ENCODE data around the gene TRIO.

The TRIO gene

GRCh38 chr5:14252793-14253192, 109.7 kb downstream of the TRIO start:
- Histone ChIP-seq H3K9me3 (ENCODE audit: insufficient read depth, low read depth, low read length) (peaks cover 5% of the 10 kb centered on the region), H3K9ac (ENCODE audit: low read depth, low read length) (no peak overlapping the region), H3K27me3 (ENCODE audit: insufficient read depth, low read length) (no peaks in the 10 kb centered on the region), H3K27ac (ENCODE audit: low read depth, low read length) (no peak overlapping the region), H3K4me1 (ENCODE audit: insufficient read depth, low read length) (peaks cover 54% of the 10 kb centered on the region), H3K36me3 (ENCODE audit: insufficient read depth, low read length) (no peaks in the 10 kb centered on the region), H3K4me3 (ENCODE audit: low read length) (no peak overlapping the region)
- 96% methylated on average over 4 of the region's 4 CpGs for WGBS

- no peaks in the 10 kb centered on the region for H3K27me3 ChIP-seq (ENCODE audit: insufficient read depth, low read length)
- no peak overlapping the region for H3K4me3 ChIP-seq (ENCODE audit: low read length)
- H3K27ac ChIP-seq (ENCODE audit: low read depth, low read length): no peak overlapping the region
- H3K36me3 ChIP-seq (ENCODE audit: insufficient read depth, low read length): no peaks in the 10 kb centered on the region
- peaks cover 5% of the 10 kb centered on the region for H3K9me3 ChIP-seq (ENCODE audit: insufficient read depth, low read depth, low read length)
- 88% methylated on average over 1 of the region's 2 CpGs for WGBS
- H3K9ac ChIP-seq (ENCODE audit: low read depth, low read length): no peak overlapping the region
- H3K4me1 ChIP-seq (ENCODE audit: insufficient read depth, low read length): peaks cover 62% of the 10 kb centered on the region
Observed at GRCh38 chr5:14254686-14255085, 111.5 kb downstream of the TRIO start.

- no peak overlapping the region for H3K27ac ChIP-seq (ENCODE audit: low read depth, low read length)
- H3K9me3 ChIP-seq (ENCODE audit: insufficient read depth, low read depth, low read length): peaks cover 5% of the 10 kb centered on the region
- WGBS: 82% methylated on average over 4 of the region's 5 CpGs
- no peaks in the 10 kb centered on the region for H3K36me3 ChIP-seq (ENCODE audit: insufficient read depth, low read length)
- peaks cover 63% of the 10 kb centered on the region for H3K4me1 ChIP-seq (ENCODE audit: insufficient read depth, low read length)
- no peaks in the 10 kb centered on the region for H3K27me3 ChIP-seq (ENCODE audit: insufficient read depth, low read length)
- no peak overlapping the region for H3K4me3 ChIP-seq (ENCODE audit: low read length)
- no peak overlapping the region for H3K9ac ChIP-seq (ENCODE audit: low read depth, low read length)
Observed at GRCh38 chr5:14256026-14256690, 113.0 kb downstream of the TRIO start.

DNA sequence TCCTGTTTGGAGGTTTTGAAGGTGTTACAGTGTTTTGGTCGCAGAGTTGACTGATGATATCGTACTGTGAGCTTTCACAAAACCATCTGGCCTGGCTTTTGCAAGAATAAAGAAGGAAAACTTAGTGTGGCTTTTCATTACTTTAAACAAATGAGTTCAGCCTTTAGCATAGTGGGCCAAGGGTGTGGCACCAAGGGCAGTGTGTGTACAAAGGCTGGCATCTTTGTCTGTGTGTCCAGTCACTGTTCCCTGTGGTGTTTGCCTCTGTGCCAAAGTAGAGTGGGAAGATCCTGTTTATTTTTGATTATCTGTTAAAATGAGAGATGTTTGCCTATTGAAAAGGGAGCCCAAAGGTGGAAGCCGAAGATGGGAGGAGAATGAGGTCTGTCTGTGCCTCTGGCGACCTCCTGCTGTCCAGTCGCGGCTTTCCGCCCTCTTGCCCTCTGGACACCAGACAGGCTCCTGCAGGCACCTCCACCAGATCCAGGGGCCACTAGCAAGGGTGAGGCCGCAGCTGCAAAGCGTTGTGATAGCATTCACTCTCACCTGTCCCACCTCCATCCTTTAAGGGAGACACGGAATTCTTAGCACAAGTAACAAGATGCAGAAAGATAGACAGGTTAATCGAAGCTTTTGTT, 113.7 kb downstream of the TRIO start:
- H3K4me1 ChIP-seq (ENCODE audit: insufficient read depth, low read length): peaks cover 63% of the 10 kb centered on the region
- 88% methylated on average over 11 of the region's 11 CpGs for WGBS
- H3K4me3 ChIP-seq (ENCODE audit: low read length): no peak overlapping the region

GRCh38 chr5:14257995-14258403, 114.9 kb downstream of the TRIO start:
- H3K36me3 ChIP-seq (ENCODE audit: insufficient read depth, low read length): no peaks in the 10 kb centered on the region
- peak overlapping the region; percentile 16; the same call in 1 of the 2 replicates for H3K9ac ChIP-seq (ENCODE audit: low read depth, low read length)
- WGBS: 76% methylated on average over 6 of the region's 7 CpGs
- peak overlapping the region; percentile 74 for H3K27ac ChIP-seq (ENCODE audit: low read depth, low read length)
- H3K4me3 ChIP-seq (ENCODE audit: low read length): no peak overlapping the region
- H3K9me3 ChIP-seq (ENCODE audit: insufficient read depth, low read depth, low read length): peaks cover 5% of the 10 kb centered on the region
- peaks cover 70% of the 10 kb centered on the region for H3K4me1 ChIP-seq (ENCODE audit: insufficient read depth, low read length)
- H3K27me3 ChIP-seq (ENCODE audit: insufficient read depth, low read length): no peaks in the 10 kb centered on the region

More for the DNA sequence above, 113.7 kb downstream of the TRIO start:
- Histone ChIP-seq H3K36me3 (ENCODE audit: insufficient read depth, low read length) (no peaks in the 10 kb centered on the region), H3K27me3 (ENCODE audit: insufficient read depth, low read length) (no peaks in the 10 kb centered on the region), H3K27ac (ENCODE audit: low read depth, low read length) (no peak overlapping the region), H3K9ac (ENCODE audit: low read depth, low read length) (no peak overlapping the region), H3K9me3 (ENCODE audit: insufficient read depth, low read depth, low read length) (peaks cover 5% of the 10 kb centered on the region)

DNA sequence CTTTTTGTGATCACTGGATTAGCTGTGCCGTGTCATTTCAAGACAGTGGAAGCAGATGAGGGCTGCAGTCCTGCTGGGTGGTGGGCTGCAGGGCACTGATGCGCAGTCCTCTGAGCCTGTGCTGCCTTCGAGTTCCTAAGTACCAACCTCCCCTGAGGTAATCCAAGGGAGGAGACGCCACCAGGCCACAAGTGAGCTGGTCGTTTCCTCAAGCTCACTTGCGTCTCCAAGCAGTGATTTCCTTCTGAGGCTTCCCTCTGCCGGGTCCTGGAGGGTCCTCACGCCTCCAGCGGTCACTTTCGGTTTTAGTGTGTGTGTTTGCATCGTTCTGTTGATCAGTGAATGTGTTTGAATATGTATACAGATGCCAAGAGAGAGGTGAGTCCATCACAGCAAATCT, 115.7 kb downstream of the TRIO start:
- Histone ChIP-seq H3K36me3 (ENCODE audit: insufficient read depth, low read length) (no peaks in the 10 kb centered on the region), H3K9me3 (ENCODE audit: insufficient read depth, low read depth, low read length) (peaks cover 5% of the 10 kb centered on the region), H3K9ac (ENCODE audit: low read depth, low read length) (peak overlapping the region; percentile 39; the same call in 1 of the 2 replicates), H3K27ac (ENCODE audit: low read depth, low read length) (peak overlapping the region; percentile 74), H3K27me3 (ENCODE audit: insufficient read depth, low read length) (no peaks in the 10 kb centered on the region), H3K4me3 (ENCODE audit: low read length) (peak overlapping the region; percentile 15; the same call in 1 of the 2 replicates), H3K4me1 (ENCODE audit: insufficient read depth, low read length) (peaks cover 78% of the 10 kb centered on the region)
- 16% methylated on average over 11 of the region's 11 CpGs for WGBS

DNA sequence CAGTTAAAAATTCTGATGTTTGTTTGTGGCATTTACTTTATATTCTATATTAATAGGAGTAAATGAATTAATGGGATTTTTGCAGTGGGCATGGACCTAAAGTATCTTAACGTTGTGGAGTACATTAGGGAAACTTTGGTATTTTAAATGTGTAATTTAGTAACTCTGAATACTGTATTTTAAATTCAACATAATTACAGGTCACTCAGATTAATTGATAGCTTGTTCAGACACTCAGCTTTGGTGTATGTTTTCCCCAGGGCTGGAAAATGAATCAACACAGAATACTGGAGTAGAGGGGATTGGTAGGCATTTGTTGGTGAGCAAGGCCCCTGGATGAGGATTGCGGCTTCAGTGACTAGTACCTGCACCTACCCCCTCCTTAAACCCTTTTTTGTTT, 117.5 kb downstream of the TRIO start:
- no CpG with 5 or more reads among the region's 2 CpGs for WGBS
- H3K9me3 ChIP-seq (ENCODE audit: insufficient read depth, low read depth, low read length): no peaks in the 10 kb centered on the region; the same call in 1 of the 2 replicates
- no peaks in the 10 kb centered on the region for H3K27me3 ChIP-seq (ENCODE audit: insufficient read depth, low read length)
- H3K9ac ChIP-seq (ENCODE audit: low read depth, low read length): no peak overlapping the region
- H3K4me3 ChIP-seq (ENCODE audit: low read length): no peak overlapping the region
- H3K4me1 ChIP-seq (ENCODE audit: insufficient read depth, low read length): peaks cover 93% of the 10 kb centered on the region
- H3K36me3 ChIP-seq (ENCODE audit: insufficient read depth, low read length): no peaks in the 10 kb centered on the region
- H3K27ac ChIP-seq (ENCODE audit: low read depth, low read length): peak overlapping the region; percentile 22; the same call in 1 of the 2 replicates

DNA sequence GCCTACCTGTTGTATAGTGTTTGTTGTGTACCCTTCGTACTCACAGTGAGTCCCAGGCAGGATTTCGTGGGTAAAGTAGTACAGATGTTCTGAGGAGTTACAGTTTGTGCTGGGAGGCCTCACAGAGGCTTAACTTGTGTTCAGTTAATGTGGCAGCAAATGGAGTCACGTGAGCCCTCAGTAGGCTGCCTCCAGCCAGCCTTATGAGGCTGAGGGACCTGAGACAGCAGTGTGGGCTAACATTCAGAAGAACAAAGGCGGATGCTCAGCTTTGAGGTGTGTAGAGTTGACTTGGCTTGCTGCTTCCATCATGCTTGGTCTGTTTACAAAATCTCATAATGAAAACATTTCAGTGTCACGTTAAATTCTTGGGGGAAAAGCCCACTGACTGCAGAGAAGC, 118.1 kb downstream of the TRIO start:
- Histone ChIP-seq H3K4me1 (ENCODE audit: insufficient read depth, low read length) (peaks cover 97% of the 10 kb centered on the region), H3K36me3 (ENCODE audit: insufficient read depth, low read length) (no peaks in the 10 kb centered on the region), H3K27me3 (ENCODE audit: insufficient read depth, low read length) (no peaks in the 10 kb centered on the region), H3K4me3 (ENCODE audit: low read length) (no peak overlapping the region), H3K9ac (ENCODE audit: low read depth, low read length) (no peak overlapping the region), H3K9me3 (ENCODE audit: insufficient read depth, low read depth, low read length) (no peaks in the 10 kb centered on the region; the same call in 1 of the 2 replicates), H3K27ac (ENCODE audit: low read depth, low read length) (peak overlapping the region; percentile 22)
- 60% methylated on average over 5 of the region's 5 CpGs for WGBS

DNA sequence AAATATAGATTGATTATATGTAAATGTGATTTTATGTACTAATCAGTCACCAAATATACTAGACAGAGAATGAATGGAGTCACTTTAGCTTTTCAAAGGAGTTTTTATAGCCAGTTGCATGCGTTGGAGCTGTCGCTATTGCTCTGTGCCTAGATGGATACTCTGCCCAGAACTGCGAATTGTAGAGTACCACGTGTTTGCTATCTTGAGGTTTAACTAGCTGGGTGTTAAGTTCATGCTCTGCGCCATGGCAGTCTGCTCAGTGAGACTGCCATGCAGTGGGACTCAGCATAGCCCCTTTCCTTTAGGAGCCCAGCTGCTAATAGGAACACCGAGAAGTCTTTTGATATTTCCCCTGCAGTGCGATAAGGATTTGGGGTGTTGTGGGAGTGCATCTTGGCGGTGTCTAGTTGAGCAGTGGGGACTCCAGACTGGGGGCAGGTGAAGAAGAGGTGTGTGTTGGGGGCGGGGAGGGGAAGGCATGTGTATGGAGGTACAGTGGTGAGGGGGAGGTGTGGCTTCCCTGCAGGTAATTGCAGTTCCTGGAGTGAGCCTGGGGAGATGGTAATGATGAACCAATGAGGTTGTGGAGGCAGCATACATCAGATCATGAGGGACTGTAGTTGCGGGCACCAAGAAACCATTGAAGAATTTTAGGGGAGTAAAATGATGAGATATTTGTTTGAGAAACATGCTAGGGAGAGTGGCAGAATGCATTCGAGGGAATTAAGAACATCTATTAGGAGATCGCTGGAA, 118.9 kb downstream of the TRIO start:
- Histone ChIP-seq H3K27ac (ENCODE audit: low read depth, low read length) (no peak overlapping the region), H3K4me1 (ENCODE audit: insufficient read depth, low read length) (peaks cover 97% of the 10 kb centered on the region), H3K9me3 (ENCODE audit: insufficient read depth, low read depth, low read length) (no peaks in the 10 kb centered on the region), H3K27me3 (ENCODE audit: insufficient read depth, low read length) (no peaks in the 10 kb centered on the region), H3K9ac (ENCODE audit: low read depth, low read length) (no peak overlapping the region), H3K36me3 (ENCODE audit: insufficient read depth, low read length) (no peaks in the 10 kb centered on the region), H3K4me3 (ENCODE audit: low read length) (no peak overlapping the region)
- 85% methylated on average over 12 of the region's 12 CpGs for WGBS

DNA sequence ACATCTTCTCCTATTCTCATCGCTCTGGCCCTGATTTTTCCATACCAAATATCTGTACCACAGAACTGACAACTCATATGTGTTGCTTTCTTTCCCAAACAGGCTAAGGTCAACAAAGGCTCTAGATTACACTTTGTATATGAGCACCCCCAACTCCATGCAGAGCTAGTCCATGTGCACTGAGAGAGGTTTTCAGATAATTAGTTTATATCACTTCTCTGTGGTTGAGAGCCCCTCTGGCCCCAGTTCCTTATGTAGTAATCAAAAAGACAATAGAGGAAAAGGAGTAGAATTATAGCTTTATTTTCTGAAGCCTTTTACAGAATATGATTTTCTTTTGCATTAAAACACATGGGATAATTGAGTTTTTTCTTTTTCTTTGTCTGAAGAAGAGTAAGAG, 120.0 kb downstream of the TRIO start:
- Histone ChIP-seq H3K36me3 (ENCODE audit: insufficient read depth, low read length) (no peaks in the 10 kb centered on the region), H3K9ac (ENCODE audit: low read depth, low read length) (no peak overlapping the region), H3K4me1 (ENCODE audit: insufficient read depth, low read length) (peaks cover 97% of the 10 kb centered on the region), H3K27me3 (ENCODE audit: insufficient read depth, low read length) (no peaks in the 10 kb centered on the region), H3K27ac (ENCODE audit: low read depth, low read length) (no peak overlapping the region), H3K4me3 (ENCODE audit: low read length) (no peak overlapping the region), H3K9me3 (ENCODE audit: insufficient read depth, low read depth, low read length) (no peaks in the 10 kb centered on the region)
- WGBS: 98% methylated on average over 1 of the region's 1 CpG

DNA sequence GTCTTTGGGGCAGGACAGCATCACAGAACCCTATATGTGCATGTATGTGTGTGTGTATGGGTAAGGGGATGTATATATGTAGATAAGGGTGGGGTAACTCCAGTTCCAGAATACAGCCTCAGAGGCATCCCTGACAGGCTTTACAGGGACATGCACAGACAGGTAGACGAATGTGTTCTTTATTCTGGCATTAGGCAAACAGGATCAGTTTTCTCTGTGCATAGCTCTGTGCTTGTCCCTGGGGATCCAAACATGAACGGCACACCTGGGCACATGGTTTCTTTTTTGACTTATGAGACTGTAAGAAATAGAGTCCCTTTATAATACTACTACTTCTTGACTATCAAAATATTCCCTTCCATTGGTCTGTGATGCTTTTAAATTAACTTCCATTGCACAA, 120.6 kb downstream of the TRIO start:
- Histone ChIP-seq H3K27ac (ENCODE audit: low read depth, low read length) (no peak overlapping the region), H3K4me1 (ENCODE audit: insufficient read depth, low read length) (peaks cover 97% of the 10 kb centered on the region), H3K27me3 (ENCODE audit: insufficient read depth, low read length) (no peaks in the 10 kb centered on the region), H3K9ac (ENCODE audit: low read depth, low read length) (no peak overlapping the region), H3K36me3 (ENCODE audit: insufficient read depth, low read length) (no peaks in the 10 kb centered on the region), H3K4me3 (ENCODE audit: low read length) (no peak overlapping the region), H3K9me3 (ENCODE audit: insufficient read depth, low read depth, low read length) (no peaks in the 10 kb centered on the region)
- WGBS: 85% methylated on average over 2 of the region's 2 CpGs
